Measurements from ENCODE around the gene DPH2. TPM values are rescaled to one million over a fixed set of nuclear protein-coding genes. Genes with fewer than 3 reads are reported as not detected.

DPH2 gene, protein sequence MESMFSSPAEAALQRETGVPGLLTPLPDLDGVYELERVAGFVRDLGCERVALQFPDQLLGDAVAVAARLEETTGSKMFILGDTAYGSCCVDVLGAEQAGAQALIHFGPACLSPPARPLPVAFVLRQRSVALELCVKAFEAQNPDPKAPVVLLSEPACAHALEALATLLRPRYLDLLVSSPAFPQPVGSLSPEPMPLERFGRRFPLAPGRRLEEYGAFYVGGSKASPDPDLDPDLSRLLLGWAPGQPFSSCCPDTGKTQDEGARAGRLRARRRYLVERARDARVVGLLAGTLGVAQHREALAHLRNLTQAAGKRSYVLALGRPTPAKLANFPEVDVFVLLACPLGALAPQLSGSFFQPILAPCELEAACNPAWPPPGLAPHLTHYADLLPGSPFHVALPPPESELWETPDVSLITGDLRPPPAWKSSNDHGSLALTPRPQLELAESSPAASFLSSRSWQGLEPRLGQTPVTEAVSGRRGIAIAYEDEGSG
- 9.5 TPM for total RNA-seq

DNA sequence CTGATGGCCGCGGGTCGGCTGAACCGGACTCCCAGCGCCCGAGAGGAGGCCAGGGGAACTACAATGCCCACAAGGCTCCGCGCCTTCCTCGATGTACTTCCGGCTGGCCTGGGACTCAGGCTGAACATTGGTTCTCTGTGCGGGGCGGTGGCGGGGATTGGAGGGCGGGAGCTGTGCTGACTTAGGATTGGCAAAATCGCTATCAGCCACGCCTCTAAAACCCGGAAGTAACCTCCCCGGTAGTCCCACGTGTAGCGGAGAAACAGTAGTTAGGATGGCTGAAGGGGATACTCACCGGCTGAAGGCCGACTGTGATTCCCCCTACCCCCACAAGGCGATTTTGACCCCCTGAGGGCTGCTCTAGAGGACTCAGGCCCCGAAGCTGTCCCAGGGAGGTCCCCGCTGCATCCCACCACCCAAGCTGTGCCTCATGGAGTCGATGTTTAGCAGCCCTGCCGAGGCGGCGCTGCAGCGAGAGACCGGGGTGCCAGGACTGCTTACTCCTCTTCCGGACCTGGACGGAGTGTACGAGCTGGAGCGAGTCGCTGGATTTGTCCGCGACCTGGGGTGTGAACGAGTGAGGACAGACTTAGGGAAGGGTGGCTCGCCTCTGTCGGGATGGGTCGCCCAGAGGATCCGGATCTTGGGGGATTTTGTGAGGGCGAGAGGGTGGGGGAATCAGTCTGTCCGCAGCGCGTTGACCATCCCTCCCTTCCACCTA is at the start of gene DPH2:
Gene DPH2 (plus strand): TSS at position 265 of the 721 bp plus-strand sequence. CDS start 166 bp downstream, at position 431.
- ATAC-seq (peak; percentile 87), DNase-seq (ENCODE audit: low spot score) (peak; percentile 96)

DNA sequence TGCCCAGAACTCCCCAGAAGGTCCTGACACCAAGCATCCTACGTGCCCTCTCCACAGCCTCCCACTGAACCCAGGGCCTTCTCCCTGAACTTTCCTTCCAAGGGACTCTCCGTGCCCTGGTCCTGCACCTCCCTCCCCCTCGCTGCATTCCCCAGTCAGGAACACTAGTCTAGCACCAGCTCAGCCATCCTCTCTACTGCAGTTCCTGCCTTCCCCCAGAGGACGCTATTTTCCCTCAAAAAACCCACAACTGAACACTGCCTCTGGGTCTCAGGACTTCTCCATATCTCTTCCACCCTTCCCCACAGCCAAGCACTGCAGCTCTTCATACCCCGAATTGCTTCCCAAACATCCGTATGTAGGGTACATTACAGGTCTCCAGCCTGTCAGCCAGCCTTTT is 48.8 kb upstream of the DPH2 start:
- DNase-seq (ENCODE audit: low spot score) (no peak), ATAC-seq (no peak)

DNA sequence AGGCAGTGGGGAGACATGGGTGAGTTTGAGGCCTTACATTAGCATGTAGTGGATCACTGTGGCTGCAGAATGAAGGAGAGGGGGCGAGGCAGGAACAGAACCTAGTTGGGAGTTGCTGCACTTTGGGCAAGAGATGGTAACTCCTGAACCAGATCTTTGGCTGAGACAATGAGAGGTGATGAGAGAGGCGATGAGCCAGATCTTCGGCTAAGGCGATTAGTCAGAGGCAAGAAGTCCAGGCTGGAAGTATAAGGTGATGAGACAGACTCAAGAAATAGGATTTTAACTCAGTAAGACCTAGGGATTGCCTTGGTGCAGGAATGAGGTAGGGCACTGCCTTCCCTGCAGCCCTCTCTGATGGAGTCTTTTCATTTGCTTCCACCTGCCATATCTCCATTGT is 45.3 kb upstream of the DPH2 start:
- DNase-seq (ENCODE audit: low spot score) (no peak), ATAC-seq (no peak)

DNA sequence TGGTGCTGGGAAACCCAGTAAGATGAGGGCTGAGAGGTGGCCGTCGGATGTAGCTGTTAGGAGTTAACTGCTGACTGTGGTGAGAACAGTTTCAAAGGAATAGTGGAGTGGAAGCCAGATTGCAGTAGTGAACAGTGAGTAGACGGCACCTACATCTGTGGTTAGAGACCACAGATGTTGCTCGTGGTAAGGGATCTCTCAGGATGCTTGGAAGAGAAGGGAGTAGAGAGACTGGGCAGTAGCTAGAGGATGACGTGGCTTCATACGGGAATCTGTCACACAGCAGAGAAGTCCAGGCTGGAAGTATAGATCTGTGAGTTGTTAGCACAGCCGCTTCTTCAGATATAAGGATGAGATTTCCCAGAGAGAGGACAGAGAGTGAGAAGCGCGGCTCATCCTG is 44.0 kb upstream of the DPH2 start:
- no peak for DNase-seq (ENCODE audit: low spot score)
- no peak for ATAC-seq

DNA sequence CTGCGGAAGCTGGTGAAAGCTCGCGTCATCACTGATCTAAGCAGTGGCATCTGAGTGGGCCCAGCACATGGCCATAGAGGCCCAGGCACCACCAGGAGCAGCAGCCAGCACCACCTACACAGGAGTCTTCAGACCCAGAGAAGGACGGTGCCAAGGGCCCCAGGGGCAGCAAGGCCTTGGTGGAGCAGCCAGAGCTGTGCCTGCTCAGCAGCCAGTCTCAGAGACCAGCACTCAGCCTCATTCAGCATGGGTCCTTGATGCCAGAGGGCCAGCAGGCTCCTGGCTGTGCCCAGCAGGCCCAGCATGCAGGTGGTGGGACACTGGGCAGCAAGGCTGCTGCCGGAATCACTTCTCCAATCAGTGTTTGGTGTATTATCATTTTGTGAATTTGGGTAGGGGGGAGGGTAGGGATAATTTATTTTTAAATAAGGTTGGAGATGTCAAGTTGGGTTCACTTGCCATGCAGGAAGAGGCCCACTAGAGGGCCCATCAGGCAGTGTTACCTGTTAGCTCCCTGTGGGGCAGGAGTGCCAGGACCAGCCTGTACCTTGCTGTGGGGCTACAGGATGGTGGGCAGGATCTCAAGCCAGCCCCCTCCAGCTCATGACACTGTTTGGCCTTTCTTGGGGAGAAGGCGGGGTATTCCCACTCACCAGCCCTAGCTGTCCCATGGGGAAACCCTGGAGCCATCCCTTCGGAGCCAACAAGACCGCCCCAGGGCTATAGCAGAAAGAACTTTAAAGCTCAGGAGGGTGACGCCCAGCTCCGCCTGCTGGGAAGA is 39.5 kb upstream of the DPH2 start:
- DNase-seq (ENCODE audit: low spot score): no peak
- ATAC-seq: peak; percentile 52

DNA sequence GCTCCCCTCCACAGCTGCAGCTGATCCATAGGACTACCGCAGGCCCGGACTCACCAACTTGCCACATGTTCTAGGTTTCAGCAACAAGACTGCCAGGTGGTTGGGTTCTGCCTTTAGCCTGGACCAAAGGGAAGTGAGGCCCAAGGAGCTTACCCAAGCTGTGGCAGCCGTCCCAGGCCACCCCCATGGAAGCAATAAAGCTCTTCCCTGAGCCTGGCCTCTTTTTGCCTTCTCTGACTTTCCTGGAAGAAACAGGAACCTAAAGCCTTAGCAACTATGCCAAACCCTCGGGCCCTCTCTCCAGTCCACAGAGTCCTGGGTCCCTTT is 38.9 kb upstream of the DPH2 start:
- no peak for DNase-seq (ENCODE audit: low spot score)

DNA sequence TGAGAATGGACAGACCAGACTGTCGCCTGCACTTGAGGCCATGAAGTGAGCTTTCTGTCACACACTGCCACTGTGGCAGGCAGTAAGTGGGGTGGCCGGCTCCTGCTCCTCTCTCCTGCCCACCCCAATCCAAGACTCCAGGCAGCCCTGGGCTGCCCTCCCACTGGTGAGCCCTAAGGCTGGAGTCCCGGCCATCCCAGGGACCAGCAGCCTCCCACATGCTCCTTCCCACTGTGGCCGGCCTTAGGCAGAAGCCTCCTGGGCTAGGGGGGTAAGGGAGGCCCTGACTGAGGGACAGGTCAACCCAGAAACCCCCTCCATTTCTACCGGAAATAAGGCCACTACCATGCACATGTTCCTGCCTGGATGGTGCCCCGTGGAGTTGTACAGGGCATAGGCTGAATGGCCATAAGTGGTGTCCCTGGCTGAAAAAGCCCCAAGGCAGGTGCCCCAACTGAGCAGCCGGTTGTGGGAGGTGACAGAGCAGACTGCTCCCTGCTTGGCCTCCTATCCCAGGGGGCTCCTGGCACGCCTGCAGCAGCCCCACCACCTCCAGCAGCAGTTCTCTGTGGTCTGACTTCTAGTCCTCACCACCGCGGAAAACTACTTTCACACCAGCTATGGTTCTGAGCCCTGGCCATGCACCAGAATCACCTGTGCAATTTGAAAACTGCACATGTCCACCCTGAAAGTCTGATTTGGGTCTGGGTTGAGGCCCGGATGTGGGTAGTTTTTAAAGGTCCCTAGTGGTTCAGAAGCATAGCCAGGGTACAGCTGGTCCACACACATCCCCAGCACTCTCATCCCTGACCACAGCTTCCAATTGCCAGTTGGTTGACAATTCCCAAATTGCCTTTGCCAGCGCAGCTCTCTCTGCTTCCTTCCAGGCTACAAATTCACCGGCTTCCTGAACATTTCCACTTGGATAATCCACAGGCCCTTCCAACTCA is 37.8 kb upstream of the DPH2 start:
- no peak for DNase-seq (ENCODE audit: low spot score)

More for the DNA sequence above, 38.9 kb upstream of the DPH2 start:
- ATAC-seq: no peak

DNA sequence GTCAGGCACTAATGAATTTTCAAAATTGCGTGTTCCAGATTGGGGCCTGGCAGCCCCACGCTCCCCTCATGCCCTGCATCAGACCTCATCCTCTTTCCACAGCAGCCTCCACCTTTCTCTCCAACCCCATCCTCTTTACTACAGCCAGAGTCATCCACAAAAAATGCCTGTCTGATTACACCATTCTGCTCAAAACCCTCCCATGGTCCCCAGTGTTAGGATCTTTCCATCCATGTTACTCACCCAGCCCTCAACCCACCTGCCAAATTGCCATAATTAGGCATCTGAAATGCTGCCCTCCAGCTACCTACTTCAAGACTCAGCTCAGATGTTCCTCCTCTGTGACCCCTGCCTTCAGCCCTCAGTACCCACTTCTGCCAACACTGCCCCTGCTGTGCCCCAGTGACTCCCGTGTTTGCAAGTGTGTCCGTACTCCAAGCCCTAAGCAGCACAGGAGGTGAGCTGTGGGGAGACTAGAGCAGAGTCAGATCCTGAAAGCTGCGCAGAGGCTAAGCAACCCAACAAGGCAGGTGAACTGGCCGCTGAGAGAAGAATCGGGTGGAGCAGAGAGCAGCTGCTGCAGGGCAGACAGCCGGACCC is 36.9 kb upstream of the DPH2 start:
- DNase-seq (ENCODE audit: low spot score) (no peak), ATAC-seq (no peak)

More for the DNA sequence above, 37.8 kb upstream of the DPH2 start:
- no peak for ATAC-seq

DNA sequence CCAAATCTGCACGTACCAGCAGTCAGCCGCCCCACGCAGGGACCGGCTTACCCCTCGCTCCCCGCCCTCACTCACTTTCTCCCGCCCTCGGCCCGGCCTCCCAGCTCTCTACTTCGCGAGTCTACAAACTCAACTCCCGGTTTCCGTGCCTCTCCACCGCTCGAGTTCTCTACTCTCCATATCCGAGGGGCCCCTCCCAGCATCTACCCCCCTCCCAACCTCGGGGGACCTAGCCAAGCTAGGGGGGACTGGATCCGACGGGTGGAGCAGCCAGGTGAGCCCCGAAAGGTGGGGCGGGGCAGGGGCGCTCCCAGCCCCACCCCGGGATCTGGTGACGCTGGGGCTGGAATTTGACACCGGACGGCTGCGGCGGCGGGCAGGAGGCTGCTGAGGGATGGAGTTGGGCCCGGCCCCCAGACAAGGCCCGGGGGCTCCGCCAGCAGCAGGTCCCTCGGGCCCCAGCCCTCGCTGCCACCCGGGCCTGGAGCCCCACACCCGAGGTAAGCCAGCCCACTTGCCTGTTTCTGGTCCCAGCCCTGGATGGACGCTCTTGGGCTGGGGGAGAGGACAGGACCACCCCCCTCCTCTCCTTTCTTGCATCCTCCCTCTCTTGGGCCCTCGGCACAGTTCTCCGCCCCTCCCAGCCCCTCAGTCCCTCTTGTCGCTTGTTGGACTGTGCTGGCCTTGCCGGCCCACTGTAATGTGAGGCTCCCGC is 36.3 kb upstream of the DPH2 start, which contains the start of gene ARTN:
Gene ARTN (plus strand): TSS at position 416 of the 715 bp plus-strand sequence. CDS start 1,856 bp downstream, outside the sequence.
- ATAC-seq: peak; percentile 43

DNA sequence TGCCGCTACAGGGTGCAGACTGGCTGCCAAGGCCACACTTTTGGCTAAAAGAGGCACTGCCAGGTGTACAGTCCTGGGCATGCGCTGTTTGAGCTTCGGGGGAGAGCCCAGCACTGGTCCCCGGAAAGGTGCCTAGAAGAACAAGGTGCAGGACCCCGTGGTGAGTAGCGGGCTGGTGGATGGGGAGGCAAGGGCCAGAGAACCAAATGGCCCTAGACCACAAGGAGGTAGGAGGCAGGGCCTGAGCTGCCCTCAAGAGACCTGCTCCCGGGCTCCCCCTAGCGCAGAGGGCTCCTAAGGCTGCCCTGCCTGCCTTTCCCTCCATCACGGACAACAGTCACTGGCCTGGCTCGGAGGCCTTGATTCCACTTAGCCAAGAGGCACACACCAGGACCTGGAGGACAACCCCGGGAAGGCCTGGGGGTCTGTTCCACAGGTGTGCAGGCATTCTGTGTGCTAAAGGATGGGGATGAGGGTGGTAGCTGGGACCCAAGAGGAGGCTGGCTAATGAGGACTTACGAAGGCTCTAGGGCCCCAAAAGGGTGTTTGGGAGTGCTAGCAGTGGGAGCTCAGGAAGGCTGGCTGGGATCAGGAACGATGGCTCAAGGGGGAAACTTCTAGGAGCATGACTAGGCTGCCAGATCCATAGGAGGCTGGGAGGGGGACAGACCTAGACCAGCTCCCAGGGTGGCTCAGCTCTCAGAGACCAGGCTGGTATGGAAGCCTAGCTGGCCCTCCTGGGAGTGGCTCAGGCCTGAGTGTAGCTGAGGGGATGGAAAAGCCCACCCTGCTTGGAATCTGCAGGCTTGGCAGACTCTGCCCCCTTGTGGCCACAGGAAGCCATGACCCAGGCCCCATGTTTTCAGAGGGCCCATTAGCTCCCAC is 35.5 kb upstream of the DPH2 start:
- ATAC-seq: peak; percentile 79
- peak; percentile 66 for DNase-seq (ENCODE audit: low spot score)

More for the DNA sequence above, 36.3 kb upstream of the DPH2 start, which contains the start of gene ARTN:
- DNase-seq (ENCODE audit: low spot score): no peak

DNA sequence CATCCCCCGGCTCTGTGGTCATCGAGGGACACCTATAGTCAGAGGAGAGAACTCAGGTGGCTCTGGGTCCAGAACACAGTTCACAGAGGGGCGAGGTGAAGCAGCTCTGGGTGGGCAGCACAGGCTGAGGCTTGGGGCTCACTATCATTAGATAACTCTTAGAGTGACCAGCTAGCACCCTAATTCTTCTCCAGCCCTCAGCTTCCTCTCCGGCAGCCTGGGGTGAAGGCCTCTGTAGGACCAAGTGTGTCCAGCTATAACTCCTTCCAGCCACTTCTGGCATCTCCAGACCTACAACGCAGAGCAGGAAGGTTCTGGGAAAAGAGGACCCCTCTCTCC is 34.9 kb upstream of the DPH2 start:
- DNase-seq (ENCODE audit: low spot score) (no peak), ATAC-seq (no peak)

DNA sequence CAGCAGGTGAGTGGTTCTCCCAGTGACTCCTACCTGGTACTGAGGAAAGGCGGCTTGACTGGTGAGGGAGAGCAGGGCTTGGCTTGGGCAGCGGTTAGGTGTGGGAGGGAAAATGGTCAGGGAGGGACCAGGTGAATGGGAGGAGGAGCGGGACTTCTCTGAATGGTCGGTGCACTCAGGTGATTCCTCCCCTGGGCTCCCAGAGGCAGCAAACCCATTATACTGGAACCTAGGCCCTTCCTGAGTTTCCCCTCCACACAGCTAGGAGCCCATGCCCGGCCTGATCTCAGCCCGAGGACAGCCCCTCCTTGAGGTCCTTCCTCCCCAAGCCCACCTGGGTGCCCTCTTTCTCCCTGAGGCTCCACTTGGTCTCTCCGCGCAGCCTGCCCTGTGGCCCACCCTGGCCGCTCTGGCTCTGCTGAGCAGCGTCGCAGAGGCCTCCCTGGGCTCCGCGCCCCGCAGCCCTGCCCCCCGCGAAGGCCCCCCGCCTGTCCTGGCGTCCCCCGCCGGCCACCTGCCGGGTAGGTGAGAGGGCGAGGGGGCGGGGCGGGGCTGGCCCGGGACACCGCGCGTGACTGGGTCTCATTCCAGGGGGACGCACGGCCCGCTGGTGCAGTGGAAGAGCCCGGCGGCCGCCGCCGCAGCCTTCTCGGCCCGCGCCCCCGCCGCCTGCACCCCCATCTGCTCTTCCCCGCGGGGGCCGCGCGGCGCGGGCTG is 33.9 kb upstream of the DPH2 start:
- ATAC-seq (no peak), DNase-seq (ENCODE audit: low spot score) (no peak)

DNA sequence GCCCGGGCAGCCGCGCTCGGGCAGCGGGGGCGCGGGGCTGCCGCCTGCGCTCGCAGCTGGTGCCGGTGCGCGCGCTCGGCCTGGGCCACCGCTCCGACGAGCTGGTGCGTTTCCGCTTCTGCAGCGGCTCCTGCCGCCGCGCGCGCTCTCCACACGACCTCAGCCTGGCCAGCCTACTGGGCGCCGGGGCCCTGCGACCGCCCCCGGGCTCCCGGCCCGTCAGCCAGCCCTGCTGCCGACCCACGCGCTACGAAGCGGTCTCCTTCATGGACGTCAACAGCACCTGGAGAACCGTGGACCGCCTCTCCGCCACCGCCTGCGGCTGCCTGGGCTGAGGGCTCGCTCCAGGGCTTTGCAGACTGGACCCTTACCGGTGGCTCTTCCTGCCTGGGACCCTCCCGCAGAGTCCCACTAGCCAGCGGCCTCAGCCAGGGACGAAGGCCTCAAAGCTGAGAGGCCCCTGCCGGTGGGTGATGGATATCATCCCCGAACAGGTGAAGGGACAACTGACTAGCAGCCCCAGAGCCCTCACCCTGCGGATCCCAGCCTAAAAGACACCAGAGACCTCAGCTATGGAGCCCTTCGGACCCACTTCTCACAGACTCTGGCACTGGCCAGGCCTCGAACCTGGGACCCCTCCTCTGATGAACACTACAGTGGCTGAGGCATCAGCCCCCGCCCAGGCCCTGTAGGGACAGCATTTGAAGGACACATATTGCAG is 33.2 kb upstream of the DPH2 start:
- ATAC-seq: peak; percentile 54
- no peak for DNase-seq (ENCODE audit: low spot score)

DNA sequence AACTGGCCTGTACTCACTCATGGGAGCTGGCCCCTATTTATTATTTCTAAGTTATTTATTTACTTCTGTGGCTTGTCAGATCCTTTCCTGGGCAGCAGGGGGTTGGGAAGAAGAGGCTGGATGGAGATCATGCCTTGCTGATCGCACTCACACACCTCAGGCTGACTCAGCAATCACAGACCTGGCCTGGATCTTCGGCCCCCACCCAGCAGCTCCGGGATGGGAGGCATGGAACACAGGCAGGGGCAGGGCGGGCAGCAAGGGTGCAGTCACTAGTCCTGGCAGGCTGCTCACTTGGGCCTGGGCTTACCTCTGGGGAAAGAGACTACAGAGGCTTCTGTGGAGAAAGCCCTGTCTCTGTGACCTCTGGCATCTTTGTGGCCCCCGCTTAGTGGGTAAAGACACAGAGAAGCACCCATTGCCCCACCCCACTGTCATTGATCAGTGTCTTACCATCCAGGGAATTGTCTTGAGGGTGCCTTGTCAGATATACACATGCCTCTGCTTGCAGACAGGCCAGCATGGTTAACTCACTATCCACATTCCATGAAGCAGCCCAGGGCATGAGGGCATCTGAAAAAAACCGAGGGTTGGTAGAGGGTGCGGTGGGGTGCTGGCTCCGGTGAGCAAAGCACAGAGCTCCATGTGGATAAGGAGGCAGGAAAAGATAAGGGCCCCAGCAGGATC is 32.5 kb upstream of the DPH2 start:
- ATAC-seq (no peak), DNase-seq (ENCODE audit: low spot score) (no peak)

DNA sequence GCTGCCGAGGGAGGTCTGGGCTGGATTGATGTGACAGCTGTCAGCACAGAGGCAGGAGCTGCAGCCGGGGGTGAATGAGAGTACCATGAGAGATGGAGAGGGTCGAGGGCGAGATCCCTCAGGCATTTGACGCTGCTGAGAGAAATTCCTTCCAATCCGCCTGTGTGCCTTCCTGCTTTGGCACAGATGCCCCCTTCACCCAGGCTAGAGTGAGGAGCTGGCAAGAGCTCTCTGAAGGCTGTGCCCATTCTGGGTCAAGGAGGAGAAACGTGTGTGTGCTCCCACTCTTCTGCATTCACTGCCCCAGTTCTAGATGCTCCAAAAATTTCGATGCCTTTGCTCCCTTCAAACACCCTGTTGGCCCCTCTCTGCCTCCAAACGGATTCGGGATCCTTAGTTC is 31.4 kb upstream of the DPH2 start:
- DNase-seq (ENCODE audit: low spot score): no peak
- ATAC-seq: no peak

DNA sequence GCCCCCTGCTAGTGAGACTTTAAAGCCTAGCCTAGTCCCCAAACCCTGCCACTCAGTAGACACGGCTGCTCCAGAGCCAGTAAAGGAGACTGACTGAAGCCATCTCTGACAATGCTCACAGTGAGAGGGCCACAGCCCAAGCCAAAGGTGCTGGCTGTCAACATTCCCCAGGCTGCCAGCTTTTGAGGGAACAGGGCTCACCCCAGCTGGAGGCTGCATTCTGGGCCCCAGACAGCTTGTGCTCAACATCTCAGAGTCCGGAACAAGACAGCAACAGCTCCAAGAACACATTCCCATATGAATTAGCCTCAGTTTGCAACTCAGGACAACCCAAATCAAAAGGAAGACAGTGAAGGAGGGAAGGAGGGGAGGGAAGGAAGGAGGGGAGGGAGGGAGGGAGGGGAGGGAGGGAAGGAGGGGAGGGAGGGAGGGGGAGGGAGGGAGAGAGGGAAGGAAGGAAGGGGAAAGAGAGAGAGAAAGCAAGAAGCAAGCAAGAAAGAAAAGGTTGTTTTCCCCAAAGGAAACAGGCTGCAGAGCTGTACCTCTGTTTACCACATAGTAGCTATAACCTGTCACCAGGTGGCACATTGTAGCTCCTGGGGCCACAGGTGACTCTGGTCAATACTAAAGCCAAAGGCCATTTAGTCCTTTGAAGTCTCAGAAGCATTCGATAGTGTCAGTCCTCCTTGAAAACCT is 30.8 kb upstream of the DPH2 start:
- ATAC-seq: no peak
- no peak for DNase-seq (ENCODE audit: low spot score)
